Measurements from ENCODE around the gene TMEM106C.
"Not testable (repeated sequence)": the region's sequence is repeated elsewhere in the genome, so short reads cannot be mapped to it uniquely, and the experiment has no call there.

The TMEM106C gene

GRCh38 chr12:47950856-47951468 is 12.4 kb upstream of the TMEM106C start:
- peak; percentile 52 for DNase-seq

GRCh38 chr12:47954058-47954457 is 9.3 kb upstream of the TMEM106C start:
- peak; percentile 28 for DNase-seq

GRCh38 chr12:47954467-47955045 is 8.8 kb upstream of the TMEM106C start:
- DNase-seq = peak; percentile 13

- no peak for DNase-seq
These were observed 8.3 kb upstream of the TMEM106C start for GRCh38 chr12:47955059-47955458.

GRCh38 chr12:47957671-47958070 is 5.7 kb upstream of the TMEM106C start:
- DNase-seq = not testable (repeated sequence)

GRCh38 chr12:47962198-47962597 is 1.2 kb upstream of the TMEM106C start:
- DNase-seq = no peak

- DNase-seq = peak; percentile 26
These were observed 821 bp downstream of the TMEM106C start for GRCh38 chr12:47964106-47964728.

DNA sequence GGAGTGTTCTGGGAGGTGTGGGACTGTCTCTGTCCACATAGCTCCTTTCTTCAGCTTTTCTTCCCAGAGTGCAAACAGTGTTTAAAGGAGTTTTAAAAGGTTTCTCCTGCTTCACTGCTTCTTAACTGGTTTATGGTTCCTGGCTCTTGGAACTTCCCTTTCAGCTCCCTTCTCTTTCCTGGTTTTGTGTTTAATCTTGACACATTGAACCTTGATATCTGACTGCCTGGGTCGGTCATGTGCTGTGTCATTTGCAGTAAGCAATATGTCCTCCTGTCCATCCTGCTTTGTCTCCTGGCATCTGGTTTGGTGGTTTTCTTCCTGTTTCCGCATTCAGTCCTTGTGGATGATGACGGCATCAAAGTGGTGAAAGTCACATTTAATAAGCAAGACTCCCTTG is 2.2 kb downstream of the TMEM106C start:
- DNase-seq = no peak

DNA sequence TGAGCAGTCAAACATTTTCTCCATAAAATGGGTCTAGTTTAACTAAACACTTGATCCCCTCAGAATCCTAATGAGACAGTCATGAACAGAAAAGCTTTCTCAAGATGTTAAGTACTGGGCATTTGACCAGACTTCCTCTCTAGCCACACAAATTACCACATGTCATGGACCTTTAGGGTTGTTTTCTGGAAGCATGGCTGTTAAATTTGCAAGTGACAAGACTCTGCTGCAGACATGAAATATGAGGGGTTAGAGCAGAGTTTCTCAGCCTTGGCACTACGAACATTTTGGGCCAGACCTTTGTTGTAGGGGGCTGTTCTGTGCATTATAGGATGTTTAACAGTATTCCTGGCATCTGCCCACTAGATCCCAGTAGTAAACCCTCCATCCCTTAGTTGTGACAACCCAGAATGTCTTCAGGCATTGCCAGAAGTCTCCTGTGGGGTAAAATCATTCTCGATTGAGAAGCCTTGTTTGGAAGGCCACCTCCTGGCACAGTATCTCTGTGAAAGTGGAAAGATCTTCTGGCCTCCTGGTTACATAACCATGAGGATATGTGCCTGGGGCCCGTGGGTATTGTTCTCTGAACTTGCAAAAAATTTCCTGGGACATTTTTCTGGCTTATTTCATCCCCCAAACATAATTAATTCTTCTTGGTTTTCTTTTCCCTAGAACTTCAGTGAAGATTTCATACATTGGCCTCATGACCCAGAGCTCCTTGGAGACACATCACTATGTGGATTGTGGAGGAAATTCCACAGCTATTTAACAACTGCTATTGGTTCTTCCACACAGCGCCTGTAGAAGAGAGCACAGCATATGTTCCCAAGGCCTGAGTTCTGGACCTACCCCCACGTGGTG is 4.3 kb downstream of the TMEM106C start:
- no peak for DNase-seq

- DNase-seq = no peak
These were observed 6.4 kb downstream of the TMEM106C start for GRCh38 chr12:47969845-47970244.

DNA sequence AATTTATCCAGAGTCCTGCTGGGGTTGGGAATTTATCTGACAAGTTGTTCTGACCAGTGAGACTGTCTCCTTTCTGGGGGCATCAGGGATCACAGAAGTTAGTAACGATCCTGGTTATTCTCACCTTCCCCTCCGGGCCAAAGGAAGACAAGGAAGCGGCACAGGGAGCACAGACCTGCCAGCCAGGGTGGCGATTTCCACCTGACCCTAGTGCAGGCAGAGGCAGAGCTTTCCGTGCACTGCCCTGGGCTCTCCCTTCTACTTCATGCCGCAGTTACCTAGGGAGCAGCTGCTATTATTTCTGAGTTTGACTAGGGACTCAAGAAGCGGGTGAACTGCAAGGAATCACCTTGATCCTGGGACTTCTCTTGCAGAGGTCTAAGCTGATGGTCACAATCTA is 7.4 kb downstream of the TMEM106C start:
- DNase-seq = no peak

DNA sequence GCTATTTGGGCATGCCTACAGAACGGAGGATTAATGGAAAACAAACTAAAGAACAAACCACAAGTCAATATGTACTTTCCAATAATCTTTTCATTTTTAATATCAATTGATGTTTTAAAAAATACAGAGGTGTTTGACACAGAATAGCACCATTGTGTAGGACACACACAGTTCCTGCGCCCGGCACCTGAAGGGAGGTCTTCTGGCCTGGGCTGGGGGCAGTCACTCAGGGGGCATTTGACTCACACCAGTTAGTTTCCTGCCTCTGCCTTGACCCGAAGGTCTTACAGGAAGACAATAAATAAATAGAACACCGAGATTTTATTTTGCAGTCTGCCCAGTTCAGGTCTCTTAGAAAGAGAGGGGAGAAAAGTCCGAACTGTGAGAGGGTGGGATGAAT is 9.5 kb downstream of the TMEM106C start:
- DNase-seq = no peak

DNA sequence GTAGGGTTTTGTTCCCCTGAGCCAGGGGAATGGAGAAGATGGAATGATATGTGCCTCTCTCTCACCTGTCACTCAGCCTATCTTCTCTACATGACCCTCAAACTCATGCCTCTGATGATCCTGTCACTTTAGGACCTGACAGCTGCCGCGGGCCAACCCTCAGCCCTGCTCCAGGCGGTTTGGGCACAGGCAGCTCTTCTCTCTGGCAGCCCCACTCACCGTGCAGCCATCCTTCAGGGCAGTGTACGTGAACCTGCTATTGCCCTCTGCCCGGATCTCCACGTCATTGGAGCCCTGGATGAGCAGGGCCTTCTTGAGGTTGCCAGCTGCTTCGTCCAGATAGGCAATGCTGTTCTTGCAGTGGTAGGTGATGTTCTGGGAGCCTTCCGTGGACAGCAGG is 10.5 kb downstream of the TMEM106C start:
- no peak for DNase-seq

- DNase-seq = no peak
These were observed 11.7 kb downstream of the TMEM106C start for GRCh38 chr12:47975036-47975620.

- no peak for DNase-seq
These were observed 12.4 kb downstream of the TMEM106C start for GRCh38 chr12:47975816-47976215.

GRCh38 chr12:47977046-47977771 is 13.8 kb downstream of the TMEM106C start:
- no peak for DNase-seq

DNA sequence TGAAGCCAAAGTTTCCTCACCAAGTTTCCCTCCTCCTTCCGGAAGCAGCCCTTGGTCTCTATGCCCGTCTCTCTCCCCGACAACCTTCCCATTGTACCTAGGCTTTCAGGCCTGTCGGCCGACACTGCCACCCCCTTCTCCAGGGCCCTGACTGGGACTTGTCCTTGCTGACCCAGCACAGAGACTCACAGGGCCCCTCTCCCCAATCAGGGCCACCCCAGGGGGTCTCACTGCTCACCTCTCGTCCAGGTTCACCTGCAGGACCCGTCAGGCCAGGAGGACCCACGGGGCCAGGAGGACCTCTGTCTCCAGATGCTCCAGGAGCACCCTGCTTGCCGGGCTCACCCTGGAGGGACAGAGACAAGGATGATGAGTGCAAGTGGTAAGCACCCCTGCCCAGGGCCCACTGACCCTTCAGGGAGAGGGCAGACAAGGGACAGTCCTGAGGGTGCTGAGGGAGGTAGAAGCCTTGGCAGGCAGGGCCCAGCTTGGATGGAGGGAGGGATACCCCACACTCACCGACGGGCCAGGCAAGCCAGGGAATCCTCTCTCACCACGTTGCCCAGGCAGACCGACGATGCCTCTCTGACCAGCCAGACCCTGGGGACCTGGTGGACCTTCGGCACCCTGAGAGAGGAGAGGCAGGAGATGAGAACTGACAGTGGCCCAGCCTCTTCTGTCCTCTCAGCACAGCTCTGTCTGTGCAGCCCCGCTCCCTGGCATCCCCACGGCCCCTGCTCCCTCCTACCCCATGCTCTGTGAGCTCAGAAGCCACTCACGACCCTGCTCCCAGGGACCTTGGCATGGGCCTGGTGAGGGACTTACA is 14.6 kb downstream of the TMEM106C start:
- DNase-seq = no peak

GRCh38 chr12:47978598-47978873 is 15.1 kb downstream of the TMEM106C start:
- no peak for DNase-seq

- no peak for DNase-seq
These were observed 15.8 kb downstream of the TMEM106C start for GRCh38 chr12:47979166-47979565.

- no peak for DNase-seq
These were observed 16.3 kb downstream of the TMEM106C start for GRCh38 chr12:47979686-47980085.

DNA sequence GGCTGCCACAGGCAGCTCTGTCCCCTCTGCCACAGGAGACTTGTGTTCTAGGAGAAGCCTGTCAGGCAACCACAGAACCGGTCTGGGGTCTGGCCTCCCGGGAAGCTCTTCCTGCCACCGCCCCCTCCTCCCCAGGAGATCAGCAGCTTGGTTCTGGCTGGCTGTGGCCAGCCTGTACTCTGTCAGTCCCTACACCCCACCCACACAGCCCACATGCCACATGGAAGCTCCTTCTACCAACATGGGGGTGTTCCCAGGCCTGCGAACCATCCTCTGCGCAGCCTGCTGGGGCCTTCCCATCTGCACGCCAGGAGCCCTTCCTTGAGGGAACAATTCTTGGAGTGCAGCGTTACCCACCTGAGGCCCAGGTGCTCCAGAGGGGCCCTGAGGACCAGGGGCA is 16.8 kb downstream of the TMEM106C start:
- no peak for DNase-seq
